ENCODE measurements around the gene CYB5D1. TPM values are rescaled to one million over a fixed set of nuclear protein-coding genes. Genes with fewer than 3 reads are reported as not detected.

The CYB5D1 gene
- total RNA-seq, 1 experiment from 2014 or later: 18.0 TPM

GRCh38 chr17:7841396-7841914, 16.3 kb upstream of the CYB5D1 start:
- DNase-seq: peak; percentile 75

More at GRCh38 chr17:7841396-7841914, 16.3 kb upstream of the CYB5D1 start:
- peak overlapping the region; percentile 89 to 94 for H3K4me3 Mint-ChIP-seq
- H4K5ac ChIP-seq (ENCODE audit: insufficient read length, low read depth, low read length): no peak overlapping the region
- no peak overlapping the region for H2BK20ac ChIP-seq (ENCODE audit: low read depth, low read length, poor library complexity, severe bottlenecking)
- H3K18ac ChIP-seq (ENCODE audit: insufficient read length, low read depth, low read length): no peak overlapping the region
- H3K4ac ChIP-seq (ENCODE audit: low read depth, low read length): no peak overlapping the region
- H4K20me1 ChIP-seq (ENCODE audit: control insufficient read depth, insufficient read depth, insufficient read length): no peaks in the 10 kb centered on the region
- no peak for TF ChIP-seq CTCF (conservative IDR thresholded peaks at IDR 0.05)
- no peak overlapping the region for H3T11ph ChIP-seq (ENCODE audit: low read length)
- no peak overlapping the region for H3K9ac ChIP-seq (ENCODE audit: extremely low read depth, insufficient read length, low read length)
- H2BK12ac ChIP-seq (ENCODE audit: insufficient read length, low read depth, low read length): no peak overlapping the region
- H3K9me3 Mint-ChIP-seq: no peaks in the 10 kb centered on the region; a peak in 1 of 5 replicates
- H3K56ac ChIP-seq (ENCODE audit: insufficient read length, low read depth, low read length): no peak overlapping the region
- H3K4me1 ChIP-seq (ENCODE audit: insufficient read depth, low read length): no peaks in the 10 kb centered on the region; the same call in 1 of the 2 replicates
- no peak overlapping the region for H2BK15ac ChIP-seq (ENCODE audit: low read depth, low read length)
- H2AK5ac ChIP-seq (ENCODE audit: insufficient read length, low read length): no peak overlapping the region
- H3K4me2 ChIP-seq (ENCODE audit: insufficient read depth, insufficient read length, low read length): peak overlapping the region; percentile 97
- no peak overlapping the region for H2AFZ ChIP-seq (ENCODE audit: low read length)
- H3K9me3 ChIP-seq (ENCODE audit: control insufficient read depth, low read depth, low read length): no peaks in the 10 kb centered on the region
- no peaks in the 10 kb centered on the region for H3K79me1 ChIP-seq (ENCODE audit: insufficient read depth, low read depth, low read length, poor library complexity, severe bottlenecking)
- no peak overlapping the region for H3K27ac ChIP-seq (ENCODE audit: insufficient read length, low read depth, low read length)
- peaks cover 42 to 58% of the 10 kb centered on the region in 2 experiments for H3K4me1 Mint-ChIP-seq
- H3K23ac ChIP-seq (ENCODE audit: insufficient read length, low read depth, low read length): no peak overlapping the region
- H3K23me2 ChIP-seq (ENCODE audit: insufficient read length, low read depth, low read length, poor library complexity, severe bottlenecking): peaks cover 36% of the 10 kb centered on the region
- H3K79me2 ChIP-seq (ENCODE audit: insufficient read depth, low read length): no peaks in the 10 kb centered on the region
- H3K27me3 Mint-ChIP-seq (ENCODE audit: low read depth): peaks cover 30% of the 10 kb centered on the region
- H3K14ac ChIP-seq (ENCODE audit: insufficient read depth, low read length): no peak overlapping the region
- peaks cover 2 to 17% (median 10%) of the 10 kb centered on the region in 3 experiments; a peak in 5 of 7 replicates for H3K36me3 Mint-ChIP-seq (ENCODE audit: insufficient read depth in 1 of 3, low read depth in 3 of 3)
- H4K91ac ChIP-seq (ENCODE audit: insufficient read length, low read depth, low read length): no peak overlapping the region
- H4K8ac ChIP-seq (replicated peaks; ENCODE audit: insufficient read length, low read depth, low read length): no peak overlapping the region
- peaks cover 28% of the 10 kb centered on the region; the same call in 1 of the 2 replicates for H3K27me3 ChIP-seq (ENCODE audit: insufficient read depth, low read length)
- no CpG with 5 or more reads among the region's 34 CpGs for WGBS (ENCODE audit: extremely low coverage, insufficient read length, low lambda C conversion rate)
- no peak overlapping the region for H2BK5ac ChIP-seq (ENCODE audit: insufficient read length, low read length)
- H2BK120ac ChIP-seq (ENCODE audit: low read depth, low read length, poor library complexity, severe bottlenecking): no peak overlapping the region
- peak overlapping the region in 1 of 3 experiments; percentile 80; a peak in 2 of 7 replicates for H3K27ac Mint-ChIP-seq
